ENCODE data around the gene MAP2K6. TPM values are rescaled to one million over a fixed set of nuclear protein-coding genes. Genes with fewer than 3 reads are reported as not detected.

MAP2K6 gene
- total RNA-seq, 1 donor from 2014 or later, result 39.9 TPM

- no peak for DNase-seq
Observed at GRCh38 chr17:69579961-69580677, 165.6 kb downstream of the MAP2K6 start.

- no peak for DNase-seq
Observed at GRCh38 chr17:69581061-69581961, 166.8 kb downstream of the MAP2K6 start.

GRCh38 chr17:69588316-69588715 lies 173.8 kb downstream of the MAP2K6 start:
- no peak for DNase-seq

GRCh38 chr17:69588827-69589239 lies 174.3 kb downstream of the MAP2K6 start:
- DNase-seq, result no peak

- DNase-seq, result no peak
Observed at GRCh38 chr17:69590671-69591070, 176.2 kb downstream of the MAP2K6 start.

GRCh38 chr17:69592692-69593350 lies 178.3 kb downstream of the MAP2K6 start:
- no peak for DNase-seq

GRCh38 chr17:69593351-69593715 lies 178.8 kb downstream of the MAP2K6 start:
- DNase-seq, result no peak

- DNase-seq, result no peak
Observed at GRCh38 chr17:69593716-69594115, 179.2 kb downstream of the MAP2K6 start.

GRCh38 chr17:69594641-69595040 lies 180.1 kb downstream of the MAP2K6 start:
- no peak for DNase-seq

- no peak for DNase-seq
Observed at GRCh38 chr17:69596141-69596540, 181.6 kb downstream of the MAP2K6 start.

GRCh38 chr17:69597898-69598692 lies 183.6 kb downstream of the MAP2K6 start:
- no peak for DNase-seq

- no peak for DNase-seq
Observed at GRCh38 chr17:69602972-69603371, 188.5 kb downstream of the MAP2K6 start.

Other genes starting within 250 kb of the MAP2K6 start
- gene ABCA10, start 185.9 kb upstream of the MAP2K6 start, total RNA-seq, result 10.0 TPM
- gene ABCA5, start 87.6 kb upstream of the MAP2K6 start, total RNA-seq, result 72.1 TPM